HepG2 (cell line): ENCODE results near the gene OSBPL10. TPM values are rescaled to one million over a fixed set of nuclear protein-coding genes. Genes with fewer than 3 reads are reported as not detected.

ENCODE experiments used
- ATAC-seq: fragments of 200-7000 bp; cut with Tn5 transposase; 3 replicates; pipeline ENCODE4 v1.9.1; 2020; ENCODE audit warnings: mild to moderate bottlenecking, moderate library complexity
- BruUV-seq: library from RNA; stranded (reverse); fragments of 400-500 nt; replicated peaks from 2 replicates; lab custom pipeline; 2021; lab: Mats Ljungman, UMichigan
- CTCF ChIA-PET: fragments of 300-600 bp; formaldehyde crosslinking; extraction: SDS; loops from one replicate; lab custom pipeline; 2021; ENCODE audit warnings: low total read pairs, inconsistent platforms, low intra/inter-chr PET ratio; lab: Yijun Ruan, JAX
- POLR2A ChIA-PET: fragments of 350-600 bp; sonication (Branson Sonifier 250); formaldehyde crosslinking; loops from one replicate; lab custom pipeline; 2020; ENCODE audit warnings: antibody characterized with exemption, inconsistent platforms; lab: Yijun Ruan, JAX
- DNase-seq: peaks from one replicate; pipeline ENCODE4 v3.0.0-alpha.2; 2015; ENCODE audit warnings: low spot score
- FAIRE-seq: peaks from 3 replicates; lab custom pipeline; 2011; peaks lifted over from hg19 to GRCh38; lab: Jason Lieb, UNC
- H2AFZ ChIP-seq: one replicate; pipeline ENCODE4 v1.6.1; 2011; ENCODE audit warnings: low read length, inconsistent platforms
- H3K27ac ChIP-seq: fragments of 300-600 bp; 3 replicates; pipeline ENCODE4 v1.8.0; 2011; ENCODE audit warnings: mixed run types, mild to moderate bottlenecking, mixed read lengths, low read length, inconsistent platforms; ENCODE audit not compliant: insufficient read depth; ENCODE audit errors: extremely low read length
- H3K27me3 ChIP-seq, 2 experiments: fragments of 200-600 bp in 1 of 2; 2 replicates in 1 of 2; 3 replicates in 1 of 2; pipeline versions ENCODE4 v1.6.0 to v1.8.0; 2011; ENCODE audit warnings: low read length in 2 of 2, mild to moderate bottlenecking in 2 of 2, moderate library complexity in 2 of 2, inconsistent platforms in 1 of 2; ENCODE audit not compliant: insufficient read depth in 2 of 2, control insufficient read depth in 1 of 2
- H3K36me3 ChIP-seq, 2 experiments: fragments of 200-600 bp in 1 of 2; replicated peaks in 1 of 2; 2 replicates in 1 of 2; 3 replicates in 1 of 2; pipeline versions ENCODE4 v1.5.1 to v1.8.0; 2011; ENCODE audit warnings: low read length in 2 of 2, inconsistent platforms in 1 of 2; ENCODE audit not compliant: insufficient read depth in 2 of 2, control insufficient read depth in 1 of 2
- H3K4me1 ChIP-seq: 2 replicates; pipeline ENCODE4 v1.5.1; 2012; ENCODE audit warnings: low read length, inconsistent platforms; ENCODE audit not compliant: insufficient read depth
- H3K4me2 ChIP-seq: 2 replicates; pipeline ENCODE4 v1.6.0; 2011; ENCODE audit warnings: low read depth, low read length, inconsistent platforms
- H3K4me3 ChIP-seq, 3 experiments: fragments of 200-600 bp in 1 of 3; sonication (generic), shearing (Covaris generic) in 1 of 3; replicated peaks in 1 of 3; 2 replicates each; pipeline ENCODE4 v1.5.1; 2011 to 2016; ENCODE audit warnings: low read length in 3 of 3, inconsistent platforms in 2 of 3, low read depth in 2 of 3, mild to moderate bottlenecking in 2 of 3, control low read depth in 1 of 3, mixed read lengths in 1 of 3; ENCODE audit not compliant: insufficient read depth in 1 of 3
- H3K79me2 ChIP-seq: one replicate; pipeline ENCODE4 v1.6.1; 2011; ENCODE audit warnings: low read length, inconsistent platforms; ENCODE audit not compliant: insufficient read depth
- H3K9ac ChIP-seq: 2 replicates; pipeline ENCODE4 v1.6.0; 2011; ENCODE audit warnings: mild to moderate bottlenecking, low read depth, low read length, inconsistent platforms; ENCODE audit not compliant: insufficient read depth
- H3K9me3 ChIP-seq: 2 replicates; pipeline ENCODE4 v1.5.1; 2012; ENCODE audit warnings: mild to moderate bottlenecking, low read length
- H4K20me1 ChIP-seq: 2 replicates; pipeline ENCODE4 v1.6.0; 2011; ENCODE audit warnings: inconsistent platforms, mild to moderate bottlenecking, low read length, moderate library complexity; ENCODE audit not compliant: insufficient read depth
- ARNTL ChIP-seq: sonication (generic); formaldehyde crosslinking; IDR thresholded peaks from 2 replicates; pipeline ENCODE4 v1.4.0; 2020; ENCODE audit warnings: mild to moderate bottlenecking, missing genetic modification reagents
- BATF2 ChIP-seq: sonication (generic); formaldehyde crosslinking; IDR thresholded peaks from 2 replicates; pipeline ENCODE4 v1.8.0; 2022; ENCODE audit warnings: mild to moderate bottlenecking, missing genetic modification reagents, moderate library complexity
- BCL6 ChIP-seq: IDR thresholded peaks from 2 replicates; pipeline ENCODE4 v1.6.1; 2016; ENCODE audit warnings: missing genetic modification reagents, missing compliant biosample characterization
- CREBL2 ChIP-seq: sonication (generic); formaldehyde crosslinking; IDR thresholded peaks from 2 replicates; pipeline ENCODE4 v1.8.1; 2023; ENCODE audit warnings: missing genetic modification reagents, mild to moderate bottlenecking, borderline replicate concordance
- DMTF1 ChIP-seq: sonication (generic); formaldehyde crosslinking; IDR thresholded peaks from 2 replicates; pipeline ENCODE4 v1.4.0; 2020; ENCODE audit warnings: mild to moderate bottlenecking, missing genetic modification reagents
- ELF1 ChIP-seq: sonication (generic); formaldehyde crosslinking; IDR thresholded peaks from 2 replicates; pipeline ENCODE4 v1.4.0; 2020; ENCODE audit warnings: missing genetic modification reagents
- HIVEP1 ChIP-seq: sonication (generic); formaldehyde crosslinking; IDR thresholded peaks from 2 replicates; pipeline ENCODE4 v1.4.0; 2020; ENCODE audit warnings: mild to moderate bottlenecking, missing genetic modification reagents
- SMARCC2 ChIP-seq: fragments of 450-650 bp; IDR thresholded peaks from 2 replicates; pipeline ENCODE4 v1.6.1; 2017; ENCODE audit warnings: antibody characterized with exemption, mild to moderate bottlenecking
- ZBTB46 ChIP-seq: sonication (generic); formaldehyde crosslinking; IDR thresholded peaks from 2 replicates; pipeline ENCODE4 v1.4.0; 2020; ENCODE audit warnings: mild to moderate bottlenecking, missing genetic modification reagents, borderline replicate concordance
- ZNF234 ChIP-seq: sonication (generic); formaldehyde crosslinking; conservative IDR thresholded peaks from 2 replicates; pipeline ENCODE4 v1.5.1; 2020; ENCODE audit warnings: mild to moderate bottlenecking, missing genetic modification reagents
- ZNF451 ChIP-seq: sonication (generic); formaldehyde crosslinking; IDR thresholded peaks from 2 replicates; pipeline ENCODE4 v1.5.0; 2020; ENCODE audit warnings: mild to moderate bottlenecking, missing genetic modification reagents
- ZNF574 ChIP-seq: sonication (generic); formaldehyde crosslinking; IDR thresholded peaks from 2 replicates; pipeline ENCODE4 v1.4.0; 2020; ENCODE audit warnings: missing genetic modification reagents
- WGBS: methylation state at CpG from one replicate; pipeline ENCODE4 v1.1.6; 2017; ENCODE audit warnings: low lambda C conversion rate; 5-methylcytosine and 5-hydroxymethylcytosine counted together
- in situ Hi-C: cut with HindIII; loops from 2 replicates; pipeline ENCODE4 v1.10.0; 2017; ENCODE audit warnings: low pct_unique_long_range_greater_than_20kb; ENCODE audit not compliant: extremely low pct_ligation_motif_present
- intact Hi-C: fragments of 100-400 bp; cut with micrococcal nuclease; formaldehyde crosslinking; loops from one replicate; pipeline ENCODE4 v1.10.0; 2022; ENCODE audit not compliant: unreplicated experiment
- polyA plus RNA-seq, 8 experiments: library from polyadenylated mRNA; depleted of rRNA in 3 of 8; stranded (reverse) in 7 of 8; unstranded in 1 of 8; fragments of >200 nt; fragmentation: Illumina TruSeq in 4 of 8; extraction: Trizol in 4 of 8; gene quantifications; 2 replicates each; pipeline versions ENCODE4 v1.2.1 to v1.2.3, GENCODE V29; 2011 to 2016; ENCODE audit warnings: low read depth in 4 of 8, missing spikeins in 1 of 8, mixed read lengths in 1 of 8; ENCODE audit not compliant: insufficient read depth in 1 of 8
- total RNA-seq, 5 experiments: library from RNA; depleted of rRNA; stranded (reverse); fragments of >200 nt; fragmentation: Illumina TruSeq; extraction: Trizol; gene quantifications; 2 replicates each; pipeline ENCODE4 v1.2.3, GENCODE V29; 2016; ENCODE audit warnings: low read depth in 1 of 5

OSBPL10 gene
- total and polyA plus RNA-seq, 2 of the 13 experiments (the other 11 are each of a cell fraction or from before 2014, with no cell fraction given), result 10.3 to 28.6 TPM

GRCh38 chr3:31724116-31724515, 256.9 kb downstream of the OSBPL10 start:
- CTCF ChIA-PET, result no interaction called here
- H3K4me3 ChIP-seq, result no peak overlapping the region
- H4K20me1 ChIP-seq, result no peaks in the 10 kb centered on the region
- H3K4me1 ChIP-seq, result peaks cover 12% of the 10 kb centered on the region
- TF ChIP-seq ELF1 (CRISPR knock-in tag) (no peak), BCL6 (CRISPR knock-in tag) (no peak), ZNF451 (CRISPR knock-in tag) (no peak), HIVEP1 (no peak), ZNF234 (CRISPR knock-in tag) (no peak), ZNF574 (no peak), ZBTB46 (CRISPR knock-in tag) (no peak), SMARCC2 (no peak), BATF2 (CRISPR knock-in tag) (no peak), DMTF1 (CRISPR knock-in tag) (no peak), CREBL2 (CRISPR knock-in tag) (no peak), ARNTL (CRISPR knock-in tag) (no peak)
- no peak overlapping the region for H3K4me2 ChIP-seq
- in situ Hi-C loops, result no loop called here
- no peak for ATAC-seq
- intact Hi-C loops, result no loop called here
- 92% methylated on average over 6 of the region's 6 CpGs for WGBS
- H3K9me3 ChIP-seq, result no peaks in the 10 kb centered on the region
- 0 out of 5 replicates have a peak, but pooled peaks cover 0 to 5% of the 10 kb centered on the region in 2 experiments for H3K36me3 ChIP-seq
- FAIRE-seq, result no peak
- no peak overlapping the region for H3K9ac ChIP-seq
- no TSS peak for BruUV-seq
- no peaks in the 10 kb centered on the region for H3K27me3 ChIP-seq
- no peak for DNase-seq
- H2AFZ ChIP-seq, result no peak overlapping the region
- H3K27ac ChIP-seq, result no peak overlapping the region
- H3K79me2 ChIP-seq, result no peaks in the 10 kb centered on the region
- POLR2A ChIA-PET, result no interaction called here
